ENCODE measurements around the gene TMEM63A.
"Not testable (repeated sequence)": the region's sequence is repeated elsewhere in the genome, so short reads cannot be mapped to it uniquely, and the experiment has no call there.

TMEM63A gene

DNA sequence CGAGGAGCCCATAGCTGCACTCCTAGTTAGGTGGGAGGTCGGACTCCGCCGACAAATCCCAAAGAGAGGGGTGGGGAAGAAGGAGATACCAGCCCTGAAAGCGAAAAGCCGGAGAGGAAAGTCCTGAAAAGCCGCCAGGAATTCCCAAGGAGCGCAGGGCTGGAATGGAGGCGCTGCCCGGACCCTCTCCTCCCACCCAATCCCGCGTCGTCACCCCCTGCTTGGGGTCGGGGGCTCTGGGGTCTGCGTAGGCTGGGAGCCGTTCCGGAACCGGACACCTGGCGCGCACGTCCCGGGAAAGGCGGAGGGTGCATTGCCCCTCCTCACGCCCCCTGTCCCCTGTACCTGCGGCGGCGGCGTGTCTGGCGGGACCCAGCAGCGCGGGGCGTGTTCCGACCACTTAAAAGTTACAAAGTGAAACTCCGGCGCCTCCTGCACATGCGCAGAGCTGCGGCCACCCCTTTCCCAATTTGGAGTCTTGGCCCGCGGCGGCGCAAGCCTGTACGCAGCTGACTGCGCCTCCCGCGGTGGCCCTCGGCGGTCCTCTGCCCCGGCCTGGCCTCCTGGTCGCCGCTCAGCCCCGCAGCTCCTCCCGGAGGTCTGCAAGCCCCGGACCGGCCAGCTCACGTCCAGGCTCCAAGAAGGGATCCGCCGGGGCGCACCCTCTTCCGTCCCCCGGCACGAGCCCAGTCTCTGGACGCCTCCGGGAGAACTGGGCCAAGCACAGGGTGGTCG is at the start of gene TMEM63A:
TMEM63A (minus strand) TSS at position 422 of the 735 bp plus-strand sequence. CDS start 4,800 bp downstream, outside the sequence.
- no peak for DNase-seq

DNA sequence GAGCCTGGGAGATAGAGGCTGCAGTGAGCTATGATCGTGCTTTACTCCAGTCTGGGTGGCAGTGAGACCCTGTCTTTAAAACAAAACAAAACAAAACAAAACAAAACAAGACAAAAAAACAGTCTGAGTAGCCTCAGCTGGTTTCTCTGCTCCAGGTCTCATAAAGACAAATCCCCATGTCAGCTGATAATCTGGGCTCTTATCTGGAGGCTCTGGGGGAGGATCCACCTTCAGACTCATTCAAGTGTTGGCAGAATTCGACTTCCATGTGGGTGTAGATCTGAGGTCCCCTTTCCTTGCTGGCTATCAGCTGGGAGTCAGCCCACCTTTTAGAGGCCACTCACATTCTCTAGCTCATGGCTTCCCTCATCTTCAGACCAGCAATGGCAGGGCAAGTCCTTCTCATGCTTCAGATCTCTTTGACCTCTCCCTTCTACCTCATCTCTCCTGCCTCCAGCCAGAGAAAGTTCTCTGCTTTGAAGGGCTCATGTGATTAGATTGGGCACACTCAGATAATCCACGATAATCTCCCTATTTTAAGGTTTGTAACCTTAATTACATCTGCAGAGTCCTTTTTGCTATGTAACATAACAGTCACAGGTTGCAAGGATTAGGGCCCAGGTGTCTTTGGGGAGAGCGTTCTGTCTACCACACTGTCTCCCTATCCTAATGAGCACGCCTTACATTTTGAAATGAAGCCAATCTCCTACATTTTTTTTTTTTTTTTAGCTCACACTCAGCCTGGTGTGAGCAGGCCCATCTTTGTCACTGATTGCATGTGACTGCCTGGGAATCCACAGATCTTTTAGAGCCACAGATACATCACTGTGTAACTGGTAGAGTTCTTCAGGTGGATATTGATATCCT is 49.3 kb upstream of the TMEM63A start:
- DNase-seq = no peak

DNA sequence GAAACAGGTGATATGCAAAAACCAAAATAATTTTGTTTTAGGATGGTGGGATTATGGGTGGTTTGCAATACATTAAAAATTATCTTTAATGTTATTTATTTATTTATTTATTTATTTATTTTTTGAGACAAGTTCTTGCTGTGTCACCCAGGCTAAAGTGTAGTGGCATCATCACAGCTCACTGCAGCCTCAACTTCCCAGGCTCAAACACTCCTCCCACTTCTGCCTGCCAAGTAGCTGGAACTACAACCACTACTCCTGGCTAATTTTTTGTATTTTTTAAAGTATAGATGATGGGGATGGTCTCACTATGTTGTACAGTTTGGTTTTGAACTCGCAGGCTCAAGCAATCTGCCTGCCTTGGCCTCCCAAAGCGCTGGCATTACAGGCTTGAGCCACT is 48.4 kb upstream of the TMEM63A start:
- no peak for DNase-seq

DNA sequence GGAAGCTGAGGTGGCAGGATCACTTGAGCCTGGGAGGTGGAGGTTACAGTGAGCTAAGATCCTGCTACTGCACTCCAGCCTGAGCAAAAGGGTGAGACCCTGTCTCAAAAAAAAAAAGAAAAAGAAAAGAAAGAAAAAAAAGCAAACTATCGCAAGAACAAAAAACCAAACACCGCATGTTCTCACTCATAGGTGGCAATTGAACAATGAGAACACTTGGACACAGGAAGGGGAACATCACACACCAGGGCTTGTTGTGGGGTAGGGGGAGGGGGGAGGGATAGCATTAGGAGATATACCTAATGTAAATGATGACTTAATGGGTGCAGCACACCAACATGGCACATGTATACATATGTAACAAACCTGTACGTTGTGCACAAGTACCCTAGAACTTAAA is 47.3 kb upstream of the TMEM63A start:
- not testable (repeated sequence) for DNase-seq

DNA sequence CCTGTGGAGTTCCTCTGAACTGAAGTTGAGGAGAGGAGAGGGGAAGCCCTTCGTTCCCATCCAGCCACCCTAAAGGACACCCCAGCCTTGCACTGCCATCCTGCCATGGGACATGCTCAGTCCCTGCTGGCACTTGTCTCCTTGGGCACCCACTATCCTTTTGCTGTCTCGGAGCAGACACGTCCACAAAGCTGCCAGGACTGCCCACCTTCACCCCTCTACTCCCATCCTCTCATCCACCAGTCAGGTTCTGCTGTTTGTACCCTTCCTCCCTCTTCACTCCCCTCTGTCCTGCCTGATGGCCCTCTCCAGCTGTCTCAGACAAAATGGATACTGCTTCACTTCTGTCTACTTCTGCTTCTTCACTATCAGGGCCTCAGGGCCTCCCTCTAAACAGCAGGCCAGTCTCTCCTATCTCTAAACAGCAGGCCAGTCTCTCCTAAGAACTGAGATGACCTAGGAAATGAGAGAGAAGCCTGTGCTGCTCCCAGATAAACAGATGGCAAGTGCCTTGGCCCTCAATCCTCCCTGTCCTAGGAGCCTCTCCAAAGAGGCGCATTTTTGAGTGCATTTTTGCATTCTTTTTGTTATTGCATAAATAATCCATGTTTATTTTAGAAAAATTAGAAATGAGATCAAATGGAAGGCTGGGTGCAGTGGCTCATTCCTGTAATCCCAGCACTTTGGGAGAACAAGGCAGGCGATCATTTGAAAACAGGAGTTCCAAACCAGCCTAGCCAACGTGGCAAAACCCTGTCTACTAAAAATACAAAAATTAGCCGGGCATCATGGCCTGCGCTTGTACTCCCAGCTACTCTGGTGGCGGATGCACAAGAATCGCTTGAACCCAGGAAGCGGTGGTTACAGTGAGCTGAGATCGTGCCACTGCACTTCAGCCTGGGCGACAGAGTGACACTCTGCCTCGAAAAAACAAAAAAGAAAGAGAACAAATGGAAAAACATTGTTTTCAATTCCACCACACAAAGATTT is 46.3 kb upstream of the TMEM63A start:
- no peak for DNase-seq

DNA sequence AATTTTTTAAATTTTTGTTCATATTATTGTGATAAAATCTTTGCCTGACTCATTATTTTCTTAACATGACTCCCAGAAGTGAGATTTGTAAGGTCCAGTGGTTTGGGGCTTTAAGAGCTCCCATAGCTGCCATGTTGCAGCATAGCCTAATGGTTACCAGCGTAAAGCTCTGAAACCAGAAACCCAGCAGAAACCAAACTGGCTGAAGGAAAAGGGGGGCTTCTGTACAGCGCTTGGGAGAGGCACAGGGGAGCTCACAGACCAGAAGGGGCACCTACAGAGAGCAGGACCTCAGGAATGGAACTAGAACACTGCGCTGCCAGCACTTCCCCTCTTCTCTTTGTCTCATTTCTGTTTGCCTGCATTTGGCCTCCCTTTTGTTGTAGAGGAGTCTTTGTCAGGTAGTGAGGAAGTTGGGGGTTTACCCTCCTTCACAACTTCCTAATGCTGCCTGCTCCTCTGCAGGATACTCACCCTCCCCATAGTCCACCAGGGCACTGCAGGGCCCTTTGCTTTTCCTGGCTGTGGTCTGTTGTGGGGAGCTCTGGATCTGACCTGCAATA is 44.5 kb upstream of the TMEM63A start:
- DNase-seq = no peak

DNA sequence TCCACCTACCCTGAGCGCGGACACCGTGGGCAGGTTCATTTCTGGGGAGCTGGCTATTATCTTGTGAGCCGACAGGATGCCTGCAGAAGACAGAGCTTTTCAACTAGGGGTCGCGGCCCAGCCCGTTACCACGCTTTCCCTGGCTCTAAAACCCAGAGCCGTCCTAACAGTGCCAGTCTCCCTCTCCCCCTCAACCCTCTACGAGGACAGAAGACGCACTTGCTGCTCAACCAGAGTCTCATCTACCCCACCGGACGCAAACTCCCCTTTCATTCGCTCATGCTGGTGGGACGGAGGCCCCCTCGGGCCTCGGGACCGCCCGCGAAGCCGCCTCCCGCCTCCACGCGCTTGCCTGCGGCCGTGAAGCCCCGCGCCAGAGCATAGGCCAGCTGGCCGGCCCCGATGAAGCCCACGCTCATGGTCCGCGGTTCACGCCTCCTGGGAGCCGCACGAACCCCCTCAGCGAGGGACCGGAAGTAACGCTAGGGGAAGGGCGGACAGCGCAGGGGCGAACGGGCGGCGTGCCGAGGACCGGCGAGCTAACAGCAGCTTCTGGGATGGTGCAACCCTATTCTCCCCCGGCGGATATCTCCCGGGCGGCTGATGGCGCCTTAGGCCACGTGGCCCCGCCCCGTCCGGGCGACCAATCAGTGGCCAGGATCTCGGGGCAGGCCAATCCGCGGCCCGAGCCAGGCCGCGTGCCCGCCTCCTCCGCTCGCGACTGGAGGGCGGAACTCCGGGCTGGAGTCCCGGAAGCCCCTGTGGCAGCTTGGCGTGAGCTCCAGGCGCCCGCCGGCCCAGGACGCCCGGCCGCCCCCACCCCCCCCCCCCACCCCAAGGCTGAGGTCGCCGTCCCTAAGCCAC is 41.7 kb upstream of the TMEM63A start, which contains the start of gene PYCR2:
PYCR2 (minus strand) TSS at position 559 of the 864 bp plus-strand sequence; CDS start at position 419, 140 bp downstream.
- peak; percentile 40 to 72 for DNase-seq

DNA sequence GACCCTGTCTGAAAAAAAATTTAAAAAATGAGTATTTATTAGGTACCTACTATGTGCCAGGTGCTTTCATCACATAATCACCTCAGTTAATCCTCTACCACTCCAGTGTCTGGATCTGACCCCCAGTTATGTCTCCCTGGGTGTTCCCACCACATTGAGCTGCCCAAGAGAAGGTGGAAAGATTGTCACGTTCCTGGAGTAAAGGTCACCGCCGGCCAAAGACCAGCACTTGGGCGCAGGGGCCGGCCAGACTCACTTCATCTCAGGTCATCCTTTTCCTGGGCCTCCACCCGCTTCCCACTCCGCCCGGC is 41.2 kb upstream of the TMEM63A start:
- no peak for DNase-seq

DNA sequence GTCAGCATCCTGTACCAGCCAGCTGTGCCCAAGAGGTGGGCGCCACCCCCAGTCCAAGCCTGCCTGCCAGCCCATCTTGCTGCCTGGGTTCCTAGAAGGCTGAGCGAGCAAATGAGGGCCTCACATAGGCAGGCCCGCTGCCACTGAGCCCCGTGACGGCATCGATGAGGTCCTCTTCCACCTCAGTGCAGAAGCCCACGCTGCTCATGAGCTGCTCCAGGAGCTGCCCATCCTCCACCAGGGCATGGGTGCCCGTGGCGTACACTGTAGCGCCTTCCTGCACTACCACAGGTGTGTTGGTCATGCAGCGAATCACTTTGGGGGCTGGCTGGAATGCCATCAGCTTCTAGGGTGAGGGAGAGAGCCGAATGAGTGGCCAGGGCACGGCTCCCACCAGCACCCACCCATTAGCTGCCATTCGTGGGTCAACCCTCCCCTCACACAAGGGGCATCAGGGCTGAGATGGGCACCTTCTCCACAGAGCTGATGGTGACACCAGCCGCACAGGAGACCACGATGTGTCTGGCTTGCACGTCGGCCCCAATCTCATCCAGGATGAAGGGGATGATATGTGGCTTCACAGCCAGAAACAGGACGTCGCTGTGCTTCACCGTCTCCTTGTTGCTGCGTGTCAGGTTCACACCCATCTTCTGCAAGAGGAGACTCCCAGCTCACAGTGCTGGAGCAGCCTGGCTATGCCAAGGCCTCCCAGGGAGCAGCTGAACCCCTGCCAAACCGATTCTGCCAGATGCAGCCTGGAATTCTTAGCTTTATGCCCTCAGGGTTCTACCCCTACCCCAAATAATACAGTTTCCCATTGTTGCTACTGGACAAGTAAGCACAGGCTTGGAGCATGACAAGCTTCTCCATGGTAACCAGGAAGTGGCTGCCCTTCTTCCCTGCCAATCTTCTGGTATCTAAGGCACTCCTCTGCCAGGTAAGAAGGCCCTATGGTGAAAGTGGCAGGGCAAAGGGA is 39.8 kb upstream of the TMEM63A start:
- no peak for DNase-seq

DNA sequence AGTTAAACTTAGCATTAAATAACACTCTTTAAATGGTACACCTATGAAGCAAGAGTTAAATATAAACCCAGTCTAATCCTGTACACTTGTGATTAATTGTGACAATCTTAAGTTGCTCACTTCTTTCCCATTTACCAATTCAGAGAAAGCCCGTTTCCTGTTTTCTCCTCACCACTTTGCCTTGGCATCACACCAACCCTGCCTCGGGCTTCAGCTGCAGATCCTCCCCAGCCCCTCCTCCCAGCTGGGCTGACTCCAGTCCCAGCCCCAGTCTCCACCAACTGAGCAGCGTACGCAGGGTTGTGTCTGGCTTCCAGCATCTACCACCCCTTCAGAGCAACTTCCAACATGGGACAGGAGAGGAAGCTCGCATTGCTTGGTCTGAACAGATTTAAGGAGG is 37.7 kb upstream of the TMEM63A start:
- no peak for DNase-seq

DNA sequence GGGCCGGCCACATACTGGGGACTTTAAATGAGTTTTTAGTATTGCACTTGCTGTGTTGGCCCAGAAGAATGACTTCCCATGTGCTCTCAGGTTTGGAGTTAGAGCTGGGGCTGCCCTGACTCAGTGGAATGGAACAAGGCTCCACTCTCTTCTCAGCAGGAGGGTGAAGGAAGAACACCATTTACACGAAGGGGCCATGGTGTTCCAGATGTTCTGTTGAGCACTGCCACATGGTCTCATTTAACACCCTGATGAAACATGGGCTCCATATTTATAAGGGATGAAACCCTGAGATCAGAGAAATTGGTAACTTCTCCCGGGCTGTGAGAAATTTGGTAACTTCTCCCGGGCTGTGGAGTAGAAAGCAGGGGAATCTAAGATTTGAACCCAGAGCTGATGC is 36.1 kb upstream of the TMEM63A start:
- no peak for DNase-seq

DNA sequence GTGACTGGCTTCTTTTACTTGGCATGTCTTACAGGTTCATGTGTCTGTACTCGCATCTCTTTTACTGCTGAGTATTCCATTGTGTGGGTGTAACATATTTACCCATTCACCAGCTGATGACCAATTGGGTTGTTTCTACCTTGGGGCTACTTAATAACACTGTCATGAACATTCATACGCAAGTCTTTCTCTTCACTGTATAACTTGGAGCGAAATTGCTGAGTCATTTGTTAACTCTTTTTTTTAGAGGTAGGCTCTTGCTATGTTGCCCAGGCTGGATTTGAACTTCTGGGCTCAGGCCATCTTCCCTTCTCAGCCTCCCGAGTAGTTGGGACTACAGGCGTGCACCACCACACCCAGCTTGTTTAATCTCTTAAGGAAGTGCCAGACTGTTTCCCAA is 35.4 kb upstream of the TMEM63A start:
- no peak for DNase-seq

DNA sequence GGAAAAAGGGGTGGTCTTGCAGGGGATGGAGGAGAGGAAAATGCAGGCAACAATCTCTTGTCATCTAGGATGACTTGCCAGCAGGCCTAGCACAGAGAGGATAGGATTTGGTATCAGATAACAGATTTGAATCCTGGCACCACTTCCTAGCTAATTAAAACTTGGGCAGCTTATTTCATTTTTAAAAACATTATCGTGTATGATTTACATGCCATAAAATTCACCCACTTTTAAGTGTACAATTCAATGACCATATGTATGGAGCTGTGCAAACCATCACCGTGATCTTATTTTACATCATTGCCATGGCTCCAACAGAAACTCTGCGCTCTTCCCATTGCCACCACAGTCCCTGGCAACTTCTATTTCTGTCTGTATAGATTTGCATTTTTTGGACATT is 34.9 kb upstream of the TMEM63A start:
- DNase-seq = no peak

DNA sequence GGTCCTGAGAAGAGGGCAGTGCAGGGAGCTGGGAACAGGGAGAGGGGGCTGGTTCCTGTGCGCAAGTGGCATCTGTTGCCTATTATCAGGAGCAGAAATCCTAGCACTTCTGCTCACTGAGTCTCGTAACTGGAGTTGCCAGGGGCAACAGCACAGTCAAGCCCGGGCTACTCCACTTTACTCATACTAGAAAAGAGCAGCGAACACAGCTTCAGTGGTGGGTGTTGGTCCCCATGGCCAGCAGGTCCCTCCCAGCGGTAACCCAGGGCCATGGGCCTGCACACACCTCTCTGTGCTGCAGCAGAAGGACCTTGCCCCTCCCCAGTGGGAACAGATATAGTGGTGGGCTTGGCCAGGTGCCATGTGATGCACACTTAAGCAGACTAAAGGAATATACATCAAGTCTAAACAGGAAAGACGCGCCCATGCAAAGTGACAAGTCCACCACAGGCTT is 33.4 kb upstream of the TMEM63A start:
- peak in 1 of 2 experiments; percentile 5 for DNase-seq

DNA sequence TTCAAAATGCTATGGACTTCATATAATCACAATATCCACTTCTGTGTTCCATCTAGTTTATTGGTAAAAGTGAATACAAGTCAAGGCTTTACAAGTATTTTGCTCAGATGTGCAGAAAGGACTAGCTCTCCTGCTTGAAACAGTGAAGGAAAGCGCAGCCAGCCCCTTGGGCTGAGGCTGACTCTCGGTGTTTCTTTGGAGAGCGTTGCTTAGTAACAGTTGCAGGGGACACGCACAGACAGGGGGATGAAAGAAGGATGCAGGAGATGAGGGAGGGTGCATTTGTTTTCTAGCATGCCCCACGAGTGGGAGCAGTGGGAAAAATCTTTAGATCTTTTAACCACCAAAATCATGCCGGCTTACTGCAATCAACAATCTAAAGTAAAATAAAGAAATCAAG is 32.8 kb upstream of the TMEM63A start:
- no peak for DNase-seq

DNA sequence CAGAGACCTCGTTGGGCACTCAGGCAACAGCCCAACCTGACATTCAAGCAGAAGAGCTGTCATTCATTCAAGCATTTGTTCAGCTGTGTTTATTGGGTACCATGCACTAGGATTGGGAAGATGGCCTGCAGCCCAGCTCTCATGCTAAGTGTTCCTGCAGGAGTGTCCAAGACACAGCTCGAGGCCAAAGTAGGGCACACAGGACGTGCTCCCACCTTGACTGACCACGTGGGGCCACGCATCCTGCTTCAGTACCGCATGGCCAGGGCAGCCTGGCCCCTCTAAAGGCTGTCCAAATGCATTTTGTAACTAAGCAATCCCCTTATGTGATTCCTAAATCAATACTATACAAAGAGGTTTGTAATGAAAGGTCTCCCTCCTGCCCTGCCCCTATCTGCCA is 32.2 kb upstream of the TMEM63A start:
- no peak for DNase-seq

DNA sequence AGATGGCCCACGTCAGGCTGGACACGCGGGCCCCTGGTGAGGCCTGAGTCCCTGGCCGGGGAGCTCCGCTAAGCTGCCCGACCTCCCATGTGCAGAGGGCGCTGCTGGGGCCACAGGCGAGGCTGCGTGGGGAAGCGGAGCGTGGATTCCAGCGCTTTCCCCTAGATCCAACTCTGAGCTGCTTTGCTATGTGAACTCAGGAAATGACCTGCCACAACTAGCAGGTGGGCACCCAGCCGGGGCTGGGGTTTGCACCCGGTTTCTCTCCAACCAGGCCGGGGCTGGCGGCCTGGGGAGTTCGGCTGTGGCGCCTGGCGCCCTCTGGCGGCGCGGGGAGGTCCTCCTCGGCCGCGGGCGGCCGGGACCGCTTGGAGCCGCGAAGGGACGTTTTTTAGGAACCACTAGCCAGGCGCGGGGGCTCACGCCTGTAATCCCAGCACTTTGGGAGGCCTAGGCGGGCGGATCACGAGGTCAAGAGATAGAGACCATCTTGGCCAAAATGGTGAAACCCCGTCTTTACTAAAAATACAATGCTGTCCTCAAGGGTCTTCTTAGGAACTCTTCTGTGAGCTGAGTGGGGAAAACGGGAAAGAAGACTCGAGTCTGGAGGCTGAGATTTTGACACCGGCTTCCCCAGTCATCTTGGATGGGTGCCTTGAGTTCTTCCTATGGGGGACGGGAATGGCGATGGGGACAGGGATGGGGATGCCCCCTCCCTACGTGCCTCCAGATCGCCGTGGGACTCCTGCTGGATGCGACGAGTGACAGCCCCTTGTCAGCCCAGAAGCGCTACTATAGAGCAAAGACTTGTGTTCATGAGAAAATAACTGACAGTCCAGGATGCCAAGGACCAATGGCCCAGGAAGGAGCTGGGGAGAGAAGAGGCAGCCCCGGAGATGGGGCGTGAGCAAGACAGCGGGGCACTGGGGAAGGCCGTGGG is 29.3 kb upstream of the TMEM63A start:
- no peak for DNase-seq

DNA sequence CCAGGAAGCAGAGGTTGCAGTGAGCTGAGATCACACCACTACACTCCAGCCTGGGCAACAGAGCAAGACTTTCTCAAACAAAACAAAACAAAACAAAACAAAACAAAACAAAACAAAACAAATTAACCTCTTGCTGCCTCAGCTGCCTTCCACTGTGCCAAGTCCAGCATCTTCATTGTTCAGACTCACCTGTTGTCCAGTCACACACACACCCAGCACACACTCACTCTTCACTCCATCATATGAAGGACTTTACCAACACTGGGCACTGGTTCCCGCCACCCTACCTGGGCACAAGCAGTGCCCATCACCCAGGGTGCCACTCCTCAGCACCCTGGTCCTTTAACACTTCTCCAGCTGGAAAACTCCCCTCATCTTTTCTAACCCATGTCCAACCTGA is 27.3 kb upstream of the TMEM63A start:
- no peak for DNase-seq

DNA sequence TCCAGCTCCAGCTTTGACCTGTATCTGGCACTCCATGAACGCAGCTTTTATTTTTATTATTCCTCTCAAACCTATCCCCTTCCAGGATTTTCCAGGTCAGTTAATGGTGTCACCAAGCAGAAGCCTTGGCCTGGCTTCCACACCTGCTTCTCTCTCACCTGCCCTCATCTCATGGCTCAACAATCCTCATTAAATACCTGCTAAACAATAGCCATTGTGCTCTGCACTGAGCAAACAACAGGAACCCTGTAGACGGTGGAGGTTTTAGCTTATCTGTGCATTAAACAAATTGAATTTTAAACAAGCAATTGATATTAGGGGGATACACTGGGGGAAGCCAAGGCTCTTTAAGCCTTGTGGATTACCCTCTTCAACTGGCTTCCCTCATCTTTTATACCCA is 26.6 kb upstream of the TMEM63A start:
- DNase-seq = peak in 1 of 2 experiments; percentile 18
